LNCaP clone FGC (cell line): Measurements from ENCODE around the gene EMX1.

Experiments used
- DNase-seq: peaks from one replicate; pipeline ENCODE4 v3.0.0-alpha.2; 2011; ENCODE audit warnings: low read depth
- H3K4me3 ChIP-seq: 2 replicates; pipeline ENCODE4 v1.5.1; 2011; ENCODE audit warnings: mild to moderate bottlenecking, low read depth, low read length, control low read depth
- TF ChIP-seq, protein P1 (sequence below): IDR thresholded peaks from 2 replicates; pipeline ENCODE4 v1.5.1; 2012; ENCODE audit warnings: mild to moderate bottlenecking; ENCODE audit not compliant: control insufficient read depth, insufficient read depth; ENCODE audit errors: extremely low read depth

EMX1 gene

GRCh38 chr2:72950558-72951255 is 33.4 kb downstream of the EMX1 start:
- TF ChIP-seq, protein P1, sequence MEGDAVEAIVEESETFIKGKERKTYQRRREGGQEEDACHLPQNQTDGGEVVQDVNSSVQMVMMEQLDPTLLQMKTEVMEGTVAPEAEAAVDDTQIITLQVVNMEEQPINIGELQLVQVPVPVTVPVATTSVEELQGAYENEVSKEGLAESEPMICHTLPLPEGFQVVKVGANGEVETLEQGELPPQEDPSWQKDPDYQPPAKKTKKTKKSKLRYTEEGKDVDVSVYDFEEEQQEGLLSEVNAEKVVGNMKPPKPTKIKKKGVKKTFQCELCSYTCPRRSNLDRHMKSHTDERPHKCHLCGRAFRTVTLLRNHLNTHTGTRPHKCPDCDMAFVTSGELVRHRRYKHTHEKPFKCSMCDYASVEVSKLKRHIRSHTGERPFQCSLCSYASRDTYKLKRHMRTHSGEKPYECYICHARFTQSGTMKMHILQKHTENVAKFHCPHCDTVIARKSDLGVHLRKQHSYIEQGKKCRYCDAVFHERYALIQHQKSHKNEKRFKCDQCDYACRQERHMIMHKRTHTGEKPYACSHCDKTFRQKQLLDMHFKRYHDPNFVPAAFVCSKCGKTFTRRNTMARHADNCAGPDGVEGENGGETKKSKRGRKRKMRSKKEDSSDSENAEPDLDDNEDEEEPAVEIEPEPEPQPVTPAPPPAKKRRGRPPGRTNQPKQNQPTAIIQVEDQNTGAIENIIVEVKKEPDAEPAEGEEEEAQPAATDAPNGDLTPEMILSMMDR = no peak
- no peak for DNase-seq
- H3K4me3 ChIP-seq = no peak overlapping the region

DNA sequence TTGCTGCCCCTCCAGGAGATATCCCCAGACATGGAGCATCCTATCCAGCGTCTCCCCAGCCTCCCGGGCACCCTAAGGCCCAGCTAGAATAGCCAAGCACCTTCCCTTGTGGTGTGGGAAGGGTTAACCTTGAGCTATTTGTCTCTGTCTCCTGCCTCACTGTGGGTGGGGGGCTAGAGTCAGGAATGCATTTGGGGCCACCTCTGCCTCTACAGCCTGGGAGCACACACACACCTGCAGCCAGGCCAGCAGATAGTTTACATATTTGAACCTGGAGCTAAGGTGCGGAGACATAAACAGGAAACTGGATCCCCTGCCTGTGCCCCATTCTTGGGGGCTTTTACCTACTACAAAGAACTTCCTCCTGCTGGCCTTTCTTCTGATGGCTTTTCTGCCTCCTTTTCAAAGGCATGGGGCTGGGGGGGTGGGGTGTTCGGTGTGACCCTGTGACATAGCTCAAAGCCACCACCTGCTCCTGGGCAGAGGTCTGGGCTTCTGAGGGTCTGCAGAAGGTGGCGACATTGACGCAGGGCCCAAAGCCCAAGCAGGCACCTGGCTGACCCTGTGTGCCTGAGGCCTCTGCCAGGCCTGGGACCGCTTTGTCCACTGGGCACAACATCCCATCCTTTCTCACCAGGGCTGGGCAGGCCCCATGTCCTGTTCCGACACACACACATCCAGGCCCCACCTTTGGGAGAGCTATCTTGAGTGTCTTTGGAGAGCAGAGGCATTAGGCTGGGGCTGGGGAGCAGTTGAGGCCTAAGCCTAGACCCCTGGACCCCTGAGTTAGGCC is 34.2 kb downstream of the EMX1 start:
- TF ChIP-seq, protein P1 = no peak
- no peak overlapping the region for H3K4me3 ChIP-seq
- DNase-seq = no peak

DNA sequence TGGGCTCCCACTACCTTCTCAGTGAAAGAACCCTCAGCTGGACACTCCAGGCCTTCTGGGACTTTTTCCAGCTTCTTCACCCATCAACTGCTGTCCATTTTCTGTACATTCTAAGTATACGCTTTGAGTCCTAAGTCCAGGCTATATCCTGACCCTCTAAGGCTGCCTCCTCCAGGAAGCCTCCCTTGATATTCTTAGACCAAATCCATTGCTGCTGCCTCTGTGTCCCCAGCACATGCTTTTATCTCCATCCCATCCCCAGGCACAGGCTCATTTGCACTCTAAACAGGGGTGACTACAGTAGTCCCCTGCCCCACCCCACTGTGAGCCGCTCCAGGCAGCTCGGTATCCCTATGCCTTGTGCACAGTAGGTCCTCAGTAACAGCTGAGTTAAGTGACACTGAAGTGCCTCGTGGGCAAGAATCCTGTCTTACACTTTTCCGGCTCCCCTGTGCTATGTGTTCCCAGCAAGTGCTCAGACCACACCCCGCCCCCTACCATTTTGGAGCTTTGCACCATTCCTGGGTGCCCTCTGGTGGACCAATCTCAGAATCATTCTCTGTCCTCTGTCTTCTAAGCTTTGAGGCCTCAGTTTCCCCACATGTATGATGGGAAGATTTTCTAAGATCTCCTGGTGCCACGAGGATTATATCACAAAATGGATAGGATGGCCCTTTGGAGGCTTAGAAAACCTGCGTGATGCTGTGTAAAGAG is 34.9 kb downstream of the EMX1 start:
- no peak for DNase-seq
- TF ChIP-seq, protein P1 = no peak
- no peak overlapping the region for H3K4me3 ChIP-seq

- no peak overlapping the region for H3K4me3 ChIP-seq
- DNase-seq = no peak
- TF ChIP-seq, protein P1 = no peak
Observed at GRCh38 chr2:72952961-72953360, 35.6 kb downstream of the EMX1 start.

- TF ChIP-seq, protein P1 = no peak
- no peak for DNase-seq
- no peak overlapping the region for H3K4me3 ChIP-seq
Observed at GRCh38 chr2:72953528-72953927, 36.2 kb downstream of the EMX1 start.

DNA sequence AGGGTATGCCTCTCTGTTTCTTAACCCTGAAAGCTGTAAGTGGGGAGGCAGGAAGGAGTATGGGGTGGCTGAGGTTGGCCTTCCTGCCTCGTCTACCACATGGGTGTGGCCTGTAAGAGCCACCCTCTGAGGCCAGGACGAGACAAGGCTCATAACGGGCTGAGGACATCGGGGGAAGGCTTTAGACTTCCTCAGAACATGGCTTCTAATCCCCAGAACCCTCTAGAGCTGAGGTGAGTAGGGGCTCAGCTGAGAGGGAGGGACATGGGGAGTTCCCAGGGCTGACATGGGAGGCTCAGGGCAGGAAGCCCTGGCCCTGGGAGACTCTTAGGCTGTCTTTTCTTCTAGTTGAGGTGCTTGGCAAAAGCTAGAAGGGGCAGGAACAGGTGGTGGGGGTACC is 36.7 kb downstream of the EMX1 start:
- H3K4me3 ChIP-seq = no peak overlapping the region
- TF ChIP-seq, protein P1 = no peak
- DNase-seq = no peak
